ENCODE data around the gene SPRY4.
"Not testable (repeated sequence)": the region's sequence is repeated elsewhere in the genome, so short reads cannot be mapped to it uniquely, and the experiment has no call there.

Gene SPRY4

DNA sequence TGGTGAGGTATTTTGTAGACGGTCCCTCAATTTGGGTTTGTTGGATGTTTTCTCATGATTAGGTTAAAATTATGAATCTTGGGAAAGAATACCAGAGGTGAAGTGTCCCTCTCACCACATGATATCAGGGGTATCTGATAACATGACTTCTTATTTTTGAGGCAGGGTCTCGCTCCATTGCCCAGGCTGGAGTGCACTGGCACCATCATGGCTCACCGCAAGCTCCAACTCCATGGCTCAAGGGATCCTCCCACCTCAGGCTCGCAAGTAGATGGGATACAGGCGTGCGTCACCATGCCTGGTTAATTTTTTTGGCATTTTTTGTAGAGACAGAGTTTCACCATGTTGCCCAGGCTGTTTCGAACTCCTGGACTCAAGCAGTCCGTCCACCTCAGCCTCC lies 24.1 kb downstream of the SPRY4 start:
- H3K4me3 ChIP-seq (replicated peaks; ENCODE audit: insufficient read depth, low read length): no peak overlapping the region
- no peak overlapping the region for H3K27ac ChIP-seq (replicated peaks)
- H3K27me3 ChIP-seq (ENCODE audit: insufficient read depth, poor library complexity, severe bottlenecking): peaks cover 7% of the 10 kb centered on the region
- TF ChIP-seq POLR2AphosphoS5 (IDR thresholded peaks at IDR 0.05; ENCODE audit: low read depth): no peak
- TF ChIP-seq SPI1 (IDR thresholded peaks at IDR 0.05; ENCODE audit: borderline replicate concordance, low read depth): no peak
- TF ChIP-seq, protein P1, sequence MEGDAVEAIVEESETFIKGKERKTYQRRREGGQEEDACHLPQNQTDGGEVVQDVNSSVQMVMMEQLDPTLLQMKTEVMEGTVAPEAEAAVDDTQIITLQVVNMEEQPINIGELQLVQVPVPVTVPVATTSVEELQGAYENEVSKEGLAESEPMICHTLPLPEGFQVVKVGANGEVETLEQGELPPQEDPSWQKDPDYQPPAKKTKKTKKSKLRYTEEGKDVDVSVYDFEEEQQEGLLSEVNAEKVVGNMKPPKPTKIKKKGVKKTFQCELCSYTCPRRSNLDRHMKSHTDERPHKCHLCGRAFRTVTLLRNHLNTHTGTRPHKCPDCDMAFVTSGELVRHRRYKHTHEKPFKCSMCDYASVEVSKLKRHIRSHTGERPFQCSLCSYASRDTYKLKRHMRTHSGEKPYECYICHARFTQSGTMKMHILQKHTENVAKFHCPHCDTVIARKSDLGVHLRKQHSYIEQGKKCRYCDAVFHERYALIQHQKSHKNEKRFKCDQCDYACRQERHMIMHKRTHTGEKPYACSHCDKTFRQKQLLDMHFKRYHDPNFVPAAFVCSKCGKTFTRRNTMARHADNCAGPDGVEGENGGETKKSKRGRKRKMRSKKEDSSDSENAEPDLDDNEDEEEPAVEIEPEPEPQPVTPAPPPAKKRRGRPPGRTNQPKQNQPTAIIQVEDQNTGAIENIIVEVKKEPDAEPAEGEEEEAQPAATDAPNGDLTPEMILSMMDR (IDR thresholded peaks at IDR 0.05; ENCODE audit: insufficient read depth, low read length): no peak
- TF ChIP-seq, protein P2, sequence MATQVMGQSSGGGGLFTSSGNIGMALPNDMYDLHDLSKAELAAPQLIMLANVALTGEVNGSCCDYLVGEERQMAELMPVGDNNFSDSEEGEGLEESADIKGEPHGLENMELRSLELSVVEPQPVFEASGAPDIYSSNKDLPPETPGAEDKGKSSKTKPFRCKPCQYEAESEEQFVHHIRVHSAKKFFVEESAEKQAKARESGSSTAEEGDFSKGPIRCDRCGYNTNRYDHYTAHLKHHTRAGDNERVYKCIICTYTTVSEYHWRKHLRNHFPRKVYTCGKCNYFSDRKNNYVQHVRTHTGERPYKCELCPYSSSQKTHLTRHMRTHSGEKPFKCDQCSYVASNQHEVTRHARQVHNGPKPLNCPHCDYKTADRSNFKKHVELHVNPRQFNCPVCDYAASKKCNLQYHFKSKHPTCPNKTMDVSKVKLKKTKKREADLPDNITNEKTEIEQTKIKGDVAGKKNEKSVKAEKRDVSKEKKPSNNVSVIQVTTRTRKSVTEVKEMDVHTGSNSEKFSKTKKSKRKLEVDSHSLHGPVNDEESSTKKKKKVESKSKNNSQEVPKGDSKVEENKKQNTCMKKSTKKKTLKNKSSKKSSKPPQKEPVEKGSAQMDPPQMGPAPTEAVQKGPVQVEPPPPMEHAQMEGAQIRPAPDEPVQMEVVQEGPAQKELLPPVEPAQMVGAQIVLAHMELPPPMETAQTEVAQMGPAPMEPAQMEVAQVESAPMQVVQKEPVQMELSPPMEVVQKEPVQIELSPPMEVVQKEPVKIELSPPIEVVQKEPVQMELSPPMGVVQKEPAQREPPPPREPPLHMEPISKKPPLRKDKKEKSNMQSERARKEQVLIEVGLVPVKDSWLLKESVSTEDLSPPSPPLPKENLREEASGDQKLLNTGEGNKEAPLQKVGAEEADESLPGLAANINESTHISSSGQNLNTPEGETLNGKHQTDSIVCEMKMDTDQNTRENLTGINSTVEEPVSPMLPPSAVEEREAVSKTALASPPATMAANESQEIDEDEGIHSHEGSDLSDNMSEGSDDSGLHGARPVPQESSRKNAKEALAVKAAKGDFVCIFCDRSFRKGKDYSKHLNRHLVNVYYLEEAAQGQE (IDR thresholded peaks at IDR 0.05; ENCODE audit: insufficient replicate concordance, low read depth): no peak
- TF ChIP-seq GABPA (IDR thresholded peaks at IDR 0.05; ENCODE audit: low read depth): no peak
- no peak for DNase-seq (ENCODE audit: low read depth in 1 of 2, low spot score in 1 of 2)

DNA sequence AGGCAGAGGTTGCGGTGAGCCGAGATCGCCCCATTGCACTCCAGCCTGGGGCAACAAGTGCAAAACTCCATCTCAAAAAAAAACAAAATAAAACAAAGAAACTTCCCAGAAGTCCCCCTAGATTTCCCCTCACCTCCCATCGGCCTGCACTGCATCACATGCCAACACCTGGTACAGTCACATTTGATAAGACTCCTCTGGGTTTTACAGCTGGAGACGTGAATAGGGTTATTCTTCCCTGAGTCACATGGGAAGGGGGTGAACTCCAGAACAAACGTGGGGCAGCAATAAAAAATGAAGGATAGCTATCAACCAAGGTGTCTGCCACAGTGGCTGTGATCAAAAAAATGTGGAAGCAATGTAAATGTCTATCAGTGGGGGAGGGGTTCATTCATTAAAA lies 26.0 kb downstream of the SPRY4 start:
- Histone ChIP-seq H3K4me3 (replicated peaks; ENCODE audit: insufficient read depth, low read length) (no peak overlapping the region), H3K27me3 (ENCODE audit: insufficient read depth, poor library complexity, severe bottlenecking) (peaks cover 13% of the 10 kb centered on the region), H3K27ac (replicated peaks) (no peak overlapping the region)
- TF ChIP-seq, protein P1 (IDR thresholded peaks at IDR 0.05; ENCODE audit: insufficient read depth, low read length): no peak
- no peak for DNase-seq (ENCODE audit: low read depth in 1 of 2, low spot score in 1 of 2)

DNA sequence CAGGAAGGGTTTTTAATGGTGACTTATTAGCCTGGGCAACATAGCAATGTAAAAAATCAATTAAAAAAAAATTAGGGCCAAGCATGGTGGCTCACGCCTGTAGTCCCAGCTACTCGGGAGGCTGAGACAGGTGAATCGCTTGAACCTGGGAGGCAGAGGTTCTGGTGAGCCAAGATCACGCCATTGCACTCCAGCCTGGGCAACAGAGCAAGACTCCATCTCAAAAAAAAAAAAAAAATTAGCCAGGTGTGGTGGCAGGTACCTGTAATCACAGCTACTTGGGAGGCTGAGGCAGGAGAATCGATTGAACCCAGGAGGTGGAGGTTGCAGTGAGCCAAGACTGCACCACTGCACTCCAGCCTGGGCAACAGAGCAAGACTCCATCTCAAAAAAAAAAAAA lies 27.0 kb downstream of the SPRY4 start:
- not testable (repeated sequence) for DNase-seq (ENCODE audit: low read depth in 1 of 2, low spot score in 1 of 2); H3K4me3 ChIP-seq (replicated peaks; ENCODE audit: insufficient read depth, low read length); H3K27ac ChIP-seq (replicated peaks)
- peaks cover 13% of the 10 kb centered on the region for H3K27me3 ChIP-seq (ENCODE audit: insufficient read depth, poor library complexity, severe bottlenecking)

DNA sequence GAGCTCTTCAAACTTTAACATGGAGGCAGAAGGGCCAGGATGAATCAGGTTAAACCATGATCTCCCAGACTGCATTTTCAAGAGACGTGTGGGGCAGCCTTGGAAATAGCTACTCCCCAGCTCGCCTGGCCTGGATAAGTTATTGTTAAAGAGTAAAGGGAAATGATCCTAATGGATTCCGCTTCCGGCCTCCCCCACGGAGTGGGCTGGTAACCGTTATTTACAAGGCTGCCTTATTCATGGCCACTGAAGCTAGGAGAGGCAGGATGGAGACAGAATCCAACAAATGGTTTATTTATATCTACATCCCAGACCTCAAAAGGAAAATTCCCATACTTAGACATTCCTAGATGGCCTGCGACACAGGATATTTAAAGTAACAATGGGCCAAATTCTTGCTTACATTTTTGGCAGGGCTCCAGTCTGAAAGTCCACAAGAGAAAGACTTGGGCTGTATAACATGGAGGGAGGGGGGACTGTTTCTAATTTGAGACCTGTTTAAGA lies 27.9 kb downstream of the SPRY4 start:
- Histone ChIP-seq H3K27me3 (ENCODE audit: insufficient read depth, poor library complexity, severe bottlenecking) (peaks cover 13% of the 10 kb centered on the region), H3K27ac (replicated peaks) (no peak overlapping the region), H3K4me3 (replicated peaks; ENCODE audit: insufficient read depth, low read length) (no peak overlapping the region)
- TF ChIP-seq SPI1 (IDR thresholded peaks at IDR 0.05; ENCODE audit: borderline replicate concordance, low read depth): no peak
- no peak for TF ChIP-seq POLR2AphosphoS5 (IDR thresholded peaks at IDR 0.05; ENCODE audit: low read depth)
- no peak for TF ChIP-seq GABPA (IDR thresholded peaks at IDR 0.05; ENCODE audit: low read depth)
- TF ChIP-seq, protein P1 (IDR thresholded peaks at IDR 0.05; ENCODE audit: insufficient read depth, low read length): no peak
- TF ChIP-seq, protein P2 (IDR thresholded peaks at IDR 0.05; ENCODE audit: insufficient replicate concordance, low read depth): no peak
- DNase-seq (ENCODE audit: low read depth in 1 of 2, low spot score in 1 of 2): no peak
